WERI-Rb-1 (cell line): ENCODE results near the gene C6orf47.

ENCODE experiments used
- DNase-seq: peaks from one replicate; pipeline ENCODE4 v3.0.0-alpha.2; 2020
- H3K27ac ChIP-seq: fragments of 250-450 bp; sonication (Bioruptor Pico); 2 replicates; pipeline ENCODE4 v1.5.1; 2020; ENCODE audit warnings: mild to moderate bottlenecking, moderate library complexity
- H3K27me3 ChIP-seq: fragments of 250-450 bp; sonication (Bioruptor Pico); 2 replicates; pipeline ENCODE4 v1.5.1; 2021; ENCODE audit warnings: mild to moderate bottlenecking, low read depth, moderate library complexity; ENCODE audit not compliant: insufficient read depth, severe bottlenecking
- H3K36me3 ChIP-seq: fragments of 250-450 bp; sonication (Bioruptor Pico); 2 replicates; pipeline ENCODE4 v1.5.1; 2020; ENCODE audit warnings: mild to moderate bottlenecking, moderate library complexity
- H3K4me3 ChIP-seq: 2 replicates; pipeline ENCODE4 v1.5.1; 2011; ENCODE audit warnings: low read depth, mild to moderate bottlenecking, control low read depth, low read length
- H3K9me3 ChIP-seq: fragments of 250-450 bp; sonication (Bioruptor Pico); 2 replicates; pipeline ENCODE4 v1.5.1; 2021; ENCODE audit warnings: mild to moderate bottlenecking, moderate library complexity; ENCODE audit not compliant: severe bottlenecking
- CTCF ChIP-seq: IDR thresholded peaks from 2 replicates; pipeline ENCODE4 v1.5.1; 2011; ENCODE audit warnings: low read depth, mild to moderate bottlenecking, control low read depth, inconsistent platforms, low read length

C6orf47 gene

GRCh38 chr6:31663126-31663960 lies 2.8 kb upstream of the C6orf47 start:
- H3K27me3 ChIP-seq: no peaks in the 10 kb centered on the region
- peak overlapping the region; percentile 79; the same call in 1 of the 2 replicates for H3K4me3 ChIP-seq
- peaks cover 67% of the 10 kb centered on the region for H3K36me3 ChIP-seq
- peak overlapping the region; percentile 99 for H3K27ac ChIP-seq
- H3K9me3 ChIP-seq: no peaks in the 10 kb centered on the region
- no peak for TF ChIP-seq CTCF
- DNase-seq: no peak

- H3K27ac ChIP-seq: no peak overlapping the region; the same call in 1 of the 2 replicates
- H3K9me3 ChIP-seq: no peaks in the 10 kb centered on the region
- no peak for DNase-seq
- no peak for TF ChIP-seq CTCF
- no peaks in the 10 kb centered on the region for H3K27me3 ChIP-seq
- no peak overlapping the region for H3K4me3 ChIP-seq
- H3K36me3 ChIP-seq: peaks cover 65% of the 10 kb centered on the region
These were observed 1.6 kb upstream of the C6orf47 start for GRCh38 chr6:31662124-31662723.

- no peak for DNase-seq
- TF ChIP-seq CTCF: no peak
- H3K27me3 ChIP-seq: no peaks in the 10 kb centered on the region
- peaks cover 59% of the 10 kb centered on the region for H3K36me3 ChIP-seq
- H3K27ac ChIP-seq: peak overlapping the region; percentile 79
- peak overlapping the region; percentile 88 for H3K4me3 ChIP-seq
- H3K9me3 ChIP-seq: no peaks in the 10 kb centered on the region
These were observed 915 bp upstream of the C6orf47 start for GRCh38 chr6:31661262-31662123.

- Histone ChIP-seq H3K9me3 (no peaks in the 10 kb centered on the region), H3K36me3 (peaks cover 56% of the 10 kb centered on the region), H3K27me3 (no peaks in the 10 kb centered on the region), H3K4me3 (peak overlapping the region; percentile 88), H3K27ac (peak overlapping the region; percentile 79)
- TF ChIP-seq CTCF: no peak
- DNase-seq: no peak
These were observed 763 bp downstream of the C6orf47 start for GRCh38 chr6:31659649-31660380.

GRCh38 chr6:31658983-31659648 lies 1.5 kb downstream of the C6orf47 start:
- H3K9me3 ChIP-seq: no peaks in the 10 kb centered on the region
- no peaks in the 10 kb centered on the region for H3K27me3 ChIP-seq
- peaks cover 53% of the 10 kb centered on the region for H3K36me3 ChIP-seq
- no peak for DNase-seq
- no peak for TF ChIP-seq CTCF
- H3K4me3 ChIP-seq: no peak overlapping the region
- H3K27ac ChIP-seq: no peak overlapping the region
